Hepatocyte (in vitro differentiated cells): ENCODE measurements around the gene ARSK. TPM values are rescaled to one million over a fixed set of nuclear protein-coding genes. Genes with fewer than 3 reads are reported as not detected.
"Not testable (repeated sequence)": the region's sequence is repeated elsewhere in the genome, so short reads cannot be mapped to it uniquely, and the experiment has no call there.

ENCODE experiments used
- DNase-seq: peaks from one replicate; pipeline ENCODE4 v3.0.0-alpha.2; 2016; ENCODE audit warnings: low spot score
- H2AFZ ChIP-seq: fragments of 200-600 bp; sonication (generic); 2 replicates; pipeline ENCODE4 v1.6.0; 2016; ENCODE audit warnings: antibody characterized with exemption, mild to moderate bottlenecking
- H3K27ac ChIP-seq: fragments of 200-600 bp; sonication (generic); 2 replicates; pipeline ENCODE4 v1.5.1; 2016; ENCODE audit warnings: mild to moderate bottlenecking
- H3K27me3 ChIP-seq: fragments of 200-600 bp; sonication (generic); 2 replicates; pipeline ENCODE4 v1.6.1; 2016
- H3K36me3 ChIP-seq: fragments of 200-600 bp; sonication (generic); replicated peaks from 2 replicates; pipeline ENCODE4 v1.5.1; 2016; ENCODE audit warnings: low read depth; ENCODE audit not compliant: insufficient read depth
- H3K4me1 ChIP-seq: fragments of 200-600 bp; sonication (generic); 2 replicates; pipeline ENCODE4 v1.5.1; 2016; ENCODE audit warnings: mild to moderate bottlenecking, moderate library complexity; ENCODE audit not compliant: insufficient read depth
- H3K4me2 ChIP-seq: fragments of 200-600 bp; sonication (generic); 2 replicates; pipeline ENCODE4 v1.6.0; 2016
- H3K4me3 ChIP-seq: fragments of 200-600 bp; sonication (generic); 2 replicates; pipeline ENCODE4 v1.5.1; 2016; ENCODE audit warnings: mild to moderate bottlenecking
- H3K79me2 ChIP-seq: fragments of 200-600 bp; sonication (generic); 2 replicates; pipeline ENCODE4 v1.6.0; 2017; ENCODE audit warnings: mild to moderate bottlenecking
- H3K9me2 ChIP-seq: fragments of 200-600 bp; sonication (generic); replicated peaks from 2 replicates; pipeline ENCODE4 v1.6.0; 2017; ENCODE audit warnings: mild to moderate bottlenecking; ENCODE audit not compliant: insufficient read depth
- H3K9me3 ChIP-seq: fragments of 200-600 bp; sonication (generic); 2 replicates; pipeline ENCODE4 v1.5.1; 2016; ENCODE audit warnings: low read depth, mild to moderate bottlenecking
- H4K20me1 ChIP-seq: fragments of 200-600 bp; sonication (generic); 2 replicates; pipeline ENCODE4 v1.6.0; 2016; ENCODE audit warnings: mild to moderate bottlenecking; ENCODE audit not compliant: insufficient read depth, poor library complexity, severe bottlenecking
- EZH2 ChIP-seq: fragments of 200-600 bp; sonication (generic); IDR thresholded peaks from 2 replicates; pipeline ENCODE4 v1.6.1; 2016; ENCODE audit warnings: antibody characterized with exemption, mild to moderate bottlenecking, borderline replicate concordance
- EZH2phosphoT487 ChIP-seq: fragments of 200-600 bp; sonication (generic); IDR thresholded peaks from one replicate; pipeline ENCODE4 v1.6.1; 2018; ENCODE audit warnings: antibody characterized with exemption, mild to moderate bottlenecking, low read depth, moderate library complexity; ENCODE audit not compliant: unreplicated experiment, severe bottlenecking
- WGBS: methylation state at CpG from one replicate; pipeline ENCODE4 v1.1.6; 2016; ENCODE audit warnings: low lambda C conversion rate; ENCODE audit errors: missing lambda C conversion rate; 5-methylcytosine and 5-hydroxymethylcytosine counted together
- polyA plus RNA-seq: library from polyadenylated mRNA; unstranded; fragments of >200 nt; fragmentation: Nextera tagmentation; extraction: Ambion mirVana; gene quantifications from 2 replicates; pipeline ENCODE4 v1.2.1, GENCODE V29; 2016
- total RNA-seq: library from RNA; depleted of rRNA; stranded (reverse); fragments of >200 nt; gene quantifications from 2 replicates; pipeline ENCODE4 v1.2.3, GENCODE V29; 2014
- TF ChIP-seq, protein P1 (sequence below): fragments of 200-600 bp; sonication (generic); IDR thresholded peaks from 2 replicates; pipeline ENCODE4 v1.5.1; 2016; ENCODE audit warnings: antibody characterized with exemption, mild to moderate bottlenecking; ENCODE audit not compliant: poor library complexity

The ARSK gene
- total and polyA plus RNA-seq, 2 experiments from 2014 or later, result 12.8 to 15.1 TPM

DNA sequence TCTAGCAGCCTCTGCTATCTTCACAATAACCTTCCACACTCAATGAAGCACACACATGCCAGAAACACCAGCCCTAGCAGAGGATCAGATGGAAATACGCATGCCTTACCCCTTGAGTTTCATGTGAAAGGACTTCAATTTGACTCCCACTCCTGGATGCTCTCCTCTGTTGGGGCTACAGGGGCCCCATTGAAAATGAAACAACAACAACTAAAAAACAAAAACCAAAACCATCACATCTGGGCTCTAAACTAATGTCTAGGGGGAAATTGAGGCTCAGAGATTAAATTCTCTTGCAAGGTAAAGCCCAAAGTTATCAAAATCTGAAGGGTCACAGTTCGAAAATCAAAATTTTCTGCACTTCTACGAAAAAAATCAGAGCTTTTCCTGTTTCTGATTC is 83.7 kb downstream of the ARSK start:
- H3K36me3 ChIP-seq, result no peaks in the 10 kb centered on the region
- no peak for DNase-seq
- H4K20me1 ChIP-seq, result no peaks in the 10 kb centered on the region
- WGBS, result 89% methylated on average over 3 of the region's 3 CpGs
- no peak overlapping the region for H3K4me3 ChIP-seq
- H3K9me3 ChIP-seq, result no peaks in the 10 kb centered on the region
- H3K4me2 ChIP-seq, result no peak overlapping the region
- no peak overlapping the region for H2AFZ ChIP-seq
- H3K4me1 ChIP-seq, result peaks cover 16% of the 10 kb centered on the region
- H3K79me2 ChIP-seq, result no peaks in the 10 kb centered on the region
- H3K9me2 ChIP-seq, result no peaks in the 10 kb centered on the region
- H3K27ac ChIP-seq, result no peak overlapping the region
- no peaks in the 10 kb centered on the region for H3K27me3 ChIP-seq
- no peak for TF ChIP-seq EZH2

DNA sequence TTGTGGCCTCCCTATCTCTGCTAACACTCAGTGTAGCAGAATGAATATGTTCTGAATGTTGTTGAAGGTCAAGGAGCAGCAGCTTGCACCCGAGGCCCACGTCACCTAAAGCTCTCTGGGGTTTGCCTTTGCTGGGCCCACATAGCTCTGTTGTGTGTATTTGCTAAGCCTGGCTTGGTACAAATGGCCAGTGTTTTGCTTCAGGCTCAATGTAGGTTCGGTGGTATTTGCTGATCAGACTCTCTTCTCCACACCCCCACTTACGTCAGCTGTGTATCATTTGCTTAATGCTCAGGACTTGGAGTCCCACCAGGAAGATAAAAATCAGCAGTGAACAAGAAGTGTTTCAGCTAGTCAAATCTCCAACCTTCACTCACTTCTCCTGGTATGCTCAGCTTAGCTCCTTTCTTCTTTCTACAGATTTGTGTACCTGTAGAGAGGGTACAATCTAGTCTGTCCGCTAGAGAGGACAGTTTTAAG is 86.9 kb downstream of the ARSK start:
- no peaks in the 10 kb centered on the region for H3K27me3 ChIP-seq
- H3K27ac ChIP-seq, result peak overlapping the region; percentile 90
- no peaks in the 10 kb centered on the region for H3K79me2 ChIP-seq
- peaks cover 16% of the 10 kb centered on the region for H3K4me1 ChIP-seq
- no peaks in the 10 kb centered on the region for H3K9me2 ChIP-seq
- TF ChIP-seq EZH2phosphoT487 (no peak), EZH2 (no peak)
- TF ChIP-seq, protein P1, sequence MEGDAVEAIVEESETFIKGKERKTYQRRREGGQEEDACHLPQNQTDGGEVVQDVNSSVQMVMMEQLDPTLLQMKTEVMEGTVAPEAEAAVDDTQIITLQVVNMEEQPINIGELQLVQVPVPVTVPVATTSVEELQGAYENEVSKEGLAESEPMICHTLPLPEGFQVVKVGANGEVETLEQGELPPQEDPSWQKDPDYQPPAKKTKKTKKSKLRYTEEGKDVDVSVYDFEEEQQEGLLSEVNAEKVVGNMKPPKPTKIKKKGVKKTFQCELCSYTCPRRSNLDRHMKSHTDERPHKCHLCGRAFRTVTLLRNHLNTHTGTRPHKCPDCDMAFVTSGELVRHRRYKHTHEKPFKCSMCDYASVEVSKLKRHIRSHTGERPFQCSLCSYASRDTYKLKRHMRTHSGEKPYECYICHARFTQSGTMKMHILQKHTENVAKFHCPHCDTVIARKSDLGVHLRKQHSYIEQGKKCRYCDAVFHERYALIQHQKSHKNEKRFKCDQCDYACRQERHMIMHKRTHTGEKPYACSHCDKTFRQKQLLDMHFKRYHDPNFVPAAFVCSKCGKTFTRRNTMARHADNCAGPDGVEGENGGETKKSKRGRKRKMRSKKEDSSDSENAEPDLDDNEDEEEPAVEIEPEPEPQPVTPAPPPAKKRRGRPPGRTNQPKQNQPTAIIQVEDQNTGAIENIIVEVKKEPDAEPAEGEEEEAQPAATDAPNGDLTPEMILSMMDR, result no peak
- peak overlapping the region; percentile 6 for H3K4me2 ChIP-seq
- H4K20me1 ChIP-seq, result no peaks in the 10 kb centered on the region
- H3K36me3 ChIP-seq, result no peaks in the 10 kb centered on the region
- 61% methylated on average over 5 of the region's 5 CpGs for WGBS
- H3K4me3 ChIP-seq, result no peak overlapping the region
- no peaks in the 10 kb centered on the region for H3K9me3 ChIP-seq
- peak; percentile 68 for DNase-seq
- H2AFZ ChIP-seq, result no peak overlapping the region

DNA sequence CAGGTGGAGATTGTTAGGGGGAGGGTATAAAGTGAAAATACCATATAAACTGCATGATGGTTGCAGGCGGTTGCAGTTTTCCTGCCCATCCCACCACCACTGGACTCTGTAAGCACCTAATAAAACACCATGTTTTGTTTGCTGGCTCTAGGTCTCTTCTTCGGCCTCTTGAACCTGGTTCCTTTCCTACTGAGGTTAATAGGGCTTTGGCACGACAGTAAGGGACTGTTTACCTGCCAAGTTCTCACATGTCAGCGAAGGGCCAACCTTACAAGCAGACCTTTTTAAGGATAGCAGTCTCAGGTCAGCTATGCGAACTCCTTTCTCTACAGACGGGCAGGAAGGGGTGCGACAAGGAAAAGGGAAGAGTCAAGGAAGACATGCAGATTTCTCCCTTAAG is 88.3 kb downstream of the ARSK start:
- no peak overlapping the region for H2AFZ ChIP-seq
- TF ChIP-seq EZH2phosphoT487 (no peak), EZH2 (no peak)
- TF ChIP-seq, protein P1, result no peak
- no peak for DNase-seq
- no peaks in the 10 kb centered on the region for H4K20me1 ChIP-seq
- H3K4me3 ChIP-seq, result no peak overlapping the region
- peaks cover 24% of the 10 kb centered on the region for H3K4me1 ChIP-seq
- no peaks in the 10 kb centered on the region for H3K27me3 ChIP-seq
- H3K36me3 ChIP-seq, result no peaks in the 10 kb centered on the region
- H3K79me2 ChIP-seq, result no peaks in the 10 kb centered on the region
- H3K9me3 ChIP-seq, result no peaks in the 10 kb centered on the region
- no peaks in the 10 kb centered on the region for H3K9me2 ChIP-seq
- H3K27ac ChIP-seq, result no peak overlapping the region
- no peak overlapping the region for H3K4me2 ChIP-seq
- 89% methylated on average over 7 of the region's 7 CpGs for WGBS

DNA sequence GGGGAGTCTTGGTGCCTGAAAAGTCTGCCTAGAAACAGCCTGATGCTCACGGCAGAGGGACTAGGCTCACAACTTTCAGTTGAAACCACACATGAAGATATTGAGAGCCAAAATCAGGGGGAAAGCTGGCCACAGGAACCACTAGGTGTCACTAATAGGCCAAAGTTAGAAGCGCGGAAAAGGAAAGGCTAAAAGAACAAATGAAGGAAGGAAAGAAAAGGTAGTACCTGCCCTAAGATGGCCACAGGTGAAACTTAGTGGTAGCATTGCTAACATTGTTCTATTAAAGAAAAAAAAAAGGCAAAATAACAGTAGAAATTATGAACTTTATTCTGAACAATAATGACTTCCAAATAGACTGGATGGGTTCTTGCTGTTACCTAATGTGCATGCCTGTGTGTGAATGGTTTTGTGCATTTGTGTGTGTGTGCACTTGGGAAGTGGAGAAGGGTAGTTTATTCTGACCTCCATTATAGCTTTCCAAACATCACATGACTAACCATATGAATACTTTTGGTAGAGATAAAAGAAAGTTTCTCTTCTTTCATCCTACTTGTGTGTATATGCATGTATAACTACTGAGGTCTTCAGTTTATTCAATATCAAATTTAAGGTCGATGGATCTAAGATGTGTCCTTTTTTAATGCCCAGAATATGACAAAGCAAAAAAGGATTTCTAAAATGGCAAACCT is 89.6 kb downstream of the ARSK start:
- DNase-seq, result peak; percentile 77
- Histone ChIP-seq H3K36me3 (no peaks in the 10 kb centered on the region), H4K20me1 (no peaks in the 10 kb centered on the region), H2AFZ (peak overlapping the region; percentile 16), H3K4me2 (no peak overlapping the region), H3K9me2 (no peaks in the 10 kb centered on the region), H3K4me1 (peaks cover 24% of the 10 kb centered on the region), H3K4me3 (no peak overlapping the region), H3K79me2 (no peaks in the 10 kb centered on the region), H3K9me3 (no peaks in the 10 kb centered on the region), H3K27me3 (no peaks in the 10 kb centered on the region), H3K27ac (no peak overlapping the region)
- 32% methylated on average over 4 of the region's 4 CpGs for WGBS
- TF ChIP-seq EZH2phosphoT487, result no peak
- TF ChIP-seq, protein P1, result peak; percentile 88
- TF ChIP-seq EZH2, result no peak

DNA sequence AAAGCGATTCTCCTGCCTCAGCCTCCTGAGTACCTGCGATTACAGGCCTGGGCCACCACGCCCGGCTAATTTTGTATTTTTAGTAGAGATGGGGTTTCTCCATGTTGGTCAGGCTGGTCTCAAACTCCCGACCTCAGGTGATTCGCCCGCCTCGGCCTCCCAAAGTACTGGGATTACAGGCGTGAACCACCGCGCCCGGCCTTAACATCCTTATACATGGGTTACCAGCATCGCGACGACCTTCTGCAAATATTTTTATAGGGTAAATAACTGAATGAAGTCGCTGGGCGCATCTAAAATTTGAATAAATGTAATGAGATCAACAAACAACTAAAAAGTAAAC is 91.3 kb downstream of the ARSK start:
- peak overlapping the region; percentile 57 for H3K4me2 ChIP-seq
- peak overlapping the region; percentile 60 for H2AFZ ChIP-seq
- not testable (repeated sequence) for H3K9me2 ChIP-seq, H3K9me3 ChIP-seq, DNase-seq, H3K36me3 ChIP-seq, H4K20me1 ChIP-seq, H3K79me2 ChIP-seq, H3K27me3 ChIP-seq, H3K4me3 ChIP-seq
- peaks cover 17% of the 10 kb centered on the region for H3K4me1 ChIP-seq
- H3K27ac ChIP-seq, result peak overlapping the region; percentile 62
- 89% methylated on average over 17 of the region's 17 CpGs for WGBS
